Measurements from ENCODE around the gene CFAP20DC. TPM values are rescaled to one million over a fixed set of nuclear protein-coding genes. Genes with fewer than 3 reads are reported as not detected.

The CFAP20DC gene
- total RNA-seq, 1 donor from 2014 or later = 8.2 TPM

- no peak for TF ChIP-seq CTCF (IDR thresholded peaks at IDR 0.05; ENCODE audit: insufficient read depth, low read length, poor library complexity, severe bottlenecking)
- DNase-seq (ENCODE audit: low read depth) = no peak
Measured at GRCh38 chr3:58693940-58694850, 355.6 kb downstream of the CFAP20DC start.

GRCh38 chr3:58692484-58692883, 357.3 kb downstream of the CFAP20DC start:
- Histone ChIP-seq H3K4me3 (ENCODE audit: low read depth, low read length) (no peak overlapping the region), H3K27me3 (ENCODE audit: control insufficient read depth, insufficient read depth, low read length) (no peaks in the 10 kb centered on the region), H3K36me3 (ENCODE audit: control insufficient read depth, insufficient read depth, low read length) (no peaks in the 10 kb centered on the region)
- TF ChIP-seq CTCF (IDR thresholded peaks at IDR 0.05; ENCODE audit: insufficient read depth, low read length, poor library complexity, severe bottlenecking) = no peak
- no peak for DNase-seq (ENCODE audit: low read depth)

More at GRCh38 chr3:58693940-58694850, 355.6 kb downstream of the CFAP20DC start:
- H3K4me3 ChIP-seq (ENCODE audit: low read depth, low read length) = no peak overlapping the region
- no peaks in the 10 kb centered on the region for H3K27me3 ChIP-seq (ENCODE audit: control insufficient read depth, insufficient read depth, low read length)
- H3K36me3 ChIP-seq (ENCODE audit: control insufficient read depth, insufficient read depth, low read length) = no peaks in the 10 kb centered on the region
